ENCODE results near the gene THSD7A.

THSD7A gene, protein sequence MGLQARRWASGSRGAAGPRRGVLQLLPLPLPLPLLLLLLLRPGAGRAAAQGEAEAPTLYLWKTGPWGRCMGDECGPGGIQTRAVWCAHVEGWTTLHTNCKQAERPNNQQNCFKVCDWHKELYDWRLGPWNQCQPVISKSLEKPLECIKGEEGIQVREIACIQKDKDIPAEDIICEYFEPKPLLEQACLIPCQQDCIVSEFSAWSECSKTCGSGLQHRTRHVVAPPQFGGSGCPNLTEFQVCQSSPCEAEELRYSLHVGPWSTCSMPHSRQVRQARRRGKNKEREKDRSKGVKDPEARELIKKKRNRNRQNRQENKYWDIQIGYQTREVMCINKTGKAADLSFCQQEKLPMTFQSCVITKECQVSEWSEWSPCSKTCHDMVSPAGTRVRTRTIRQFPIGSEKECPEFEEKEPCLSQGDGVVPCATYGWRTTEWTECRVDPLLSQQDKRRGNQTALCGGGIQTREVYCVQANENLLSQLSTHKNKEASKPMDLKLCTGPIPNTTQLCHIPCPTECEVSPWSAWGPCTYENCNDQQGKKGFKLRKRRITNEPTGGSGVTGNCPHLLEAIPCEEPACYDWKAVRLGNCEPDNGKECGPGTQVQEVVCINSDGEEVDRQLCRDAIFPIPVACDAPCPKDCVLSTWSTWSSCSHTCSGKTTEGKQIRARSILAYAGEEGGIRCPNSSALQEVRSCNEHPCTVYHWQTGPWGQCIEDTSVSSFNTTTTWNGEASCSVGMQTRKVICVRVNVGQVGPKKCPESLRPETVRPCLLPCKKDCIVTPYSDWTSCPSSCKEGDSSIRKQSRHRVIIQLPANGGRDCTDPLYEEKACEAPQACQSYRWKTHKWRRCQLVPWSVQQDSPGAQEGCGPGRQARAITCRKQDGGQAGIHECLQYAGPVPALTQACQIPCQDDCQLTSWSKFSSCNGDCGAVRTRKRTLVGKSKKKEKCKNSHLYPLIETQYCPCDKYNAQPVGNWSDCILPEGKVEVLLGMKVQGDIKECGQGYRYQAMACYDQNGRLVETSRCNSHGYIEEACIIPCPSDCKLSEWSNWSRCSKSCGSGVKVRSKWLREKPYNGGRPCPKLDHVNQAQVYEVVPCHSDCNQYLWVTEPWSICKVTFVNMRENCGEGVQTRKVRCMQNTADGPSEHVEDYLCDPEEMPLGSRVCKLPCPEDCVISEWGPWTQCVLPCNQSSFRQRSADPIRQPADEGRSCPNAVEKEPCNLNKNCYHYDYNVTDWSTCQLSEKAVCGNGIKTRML (N-terminal part only)

DNA sequence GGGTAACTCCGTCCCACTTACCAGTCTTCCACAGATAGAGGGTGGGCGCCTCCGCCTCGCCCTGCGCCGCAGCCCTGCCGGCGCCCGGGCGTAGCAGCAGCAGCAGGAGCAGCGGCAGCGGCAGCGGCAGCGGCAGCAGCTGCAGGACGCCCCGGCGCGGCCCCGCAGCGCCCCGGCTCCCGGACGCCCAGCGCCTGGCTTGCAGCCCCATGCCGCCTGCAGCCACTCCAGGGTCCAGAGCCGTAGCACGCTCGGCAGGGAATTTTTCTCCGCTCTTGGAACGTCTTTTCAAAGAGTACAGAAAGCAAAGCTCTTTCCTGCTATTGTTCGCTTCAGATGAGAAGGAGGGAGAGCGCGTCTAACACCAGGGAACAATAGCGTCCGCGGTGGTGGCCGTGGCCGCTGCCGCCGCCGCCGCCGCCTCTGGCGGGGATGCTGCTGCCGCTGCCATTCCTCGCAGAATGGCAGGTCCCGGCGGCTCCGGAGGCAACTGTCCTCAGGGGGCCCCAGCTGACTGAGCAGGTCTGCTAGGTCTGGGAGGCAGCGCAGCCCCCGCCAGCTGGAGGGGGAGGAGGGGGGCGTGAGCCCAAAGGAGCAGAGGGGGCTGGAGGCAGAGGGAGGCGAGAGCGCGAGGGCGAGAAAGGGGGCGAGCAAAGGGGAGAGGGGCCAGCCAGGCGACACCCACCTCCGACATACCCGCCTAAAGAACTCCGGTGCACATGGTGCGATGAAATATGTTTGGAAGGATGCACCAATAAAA, at the start of gene THSD7A:
Gene THSD7A (minus strand): TSS at position 463 of the 760 bp plus-strand sequence. CDS start 252 bp downstream, at position 211.
- DNase-seq, result peak in 10 of 14 donors; percentile 12 to 77 (median 33)

DNA sequence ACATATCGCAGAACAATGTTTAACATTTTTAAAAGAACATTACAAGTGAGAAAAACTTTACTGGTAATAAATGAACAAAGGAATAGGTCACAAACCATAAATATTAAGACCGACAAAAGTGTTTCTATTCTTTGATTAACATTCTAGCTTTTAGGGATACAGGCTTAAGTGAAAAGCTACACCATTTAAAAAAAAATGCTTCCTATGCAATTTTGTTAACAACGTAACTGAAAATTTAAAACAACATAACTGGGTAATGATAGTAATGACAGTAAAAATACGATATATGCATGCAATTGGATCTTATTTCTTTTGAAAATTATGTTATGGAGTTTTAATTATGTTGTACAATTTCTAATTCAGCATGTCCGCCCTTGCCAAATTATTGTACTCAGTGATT, 49.7 kb upstream of the THSD7A start:
- DNase-seq, result no peak

DNA sequence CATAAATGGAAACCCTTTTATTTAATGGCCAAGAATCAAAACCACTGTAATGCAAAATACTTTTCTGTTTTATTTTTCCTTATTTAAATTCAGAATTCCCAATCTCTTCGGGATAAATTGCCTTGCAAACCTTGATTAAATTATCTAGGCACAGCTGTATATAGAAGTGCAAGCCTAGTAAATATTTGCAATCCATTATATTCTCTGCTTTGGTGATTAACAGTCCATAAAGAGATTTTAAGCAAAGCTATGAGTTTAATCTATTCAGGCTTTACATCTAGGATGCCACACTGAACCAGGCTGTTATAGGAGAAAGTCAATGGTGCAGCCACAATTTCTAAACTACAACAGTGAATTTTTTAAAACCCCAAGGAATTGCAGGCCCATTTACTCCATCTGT, 43.6 kb upstream of the THSD7A start:
- DNase-seq, result no peak

DNA sequence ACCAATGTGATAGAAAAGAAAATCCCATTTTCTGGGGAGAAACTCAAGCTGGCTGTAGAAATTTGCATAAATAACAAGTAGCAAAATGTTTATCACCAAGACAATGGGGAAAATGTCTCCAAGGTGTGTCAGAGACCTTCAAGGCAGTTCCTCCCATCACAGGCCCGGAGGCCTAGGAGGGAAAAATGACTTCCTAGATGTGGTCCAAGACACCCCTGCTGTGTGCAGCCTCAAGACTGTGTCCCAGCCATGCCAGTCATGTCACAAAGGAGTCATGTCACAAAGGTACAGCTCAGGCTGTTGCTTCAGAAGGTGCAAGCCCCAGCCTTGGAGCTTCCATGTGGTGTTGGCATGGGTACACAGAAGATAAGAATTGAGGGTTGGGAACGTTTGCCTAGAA, 33.7 kb upstream of the THSD7A start:
- DNase-seq, result no peak

GRCh38 chr7:11858622-11859302, 26.8 kb upstream of the THSD7A start:
- DNase-seq, result no peak

DNA sequence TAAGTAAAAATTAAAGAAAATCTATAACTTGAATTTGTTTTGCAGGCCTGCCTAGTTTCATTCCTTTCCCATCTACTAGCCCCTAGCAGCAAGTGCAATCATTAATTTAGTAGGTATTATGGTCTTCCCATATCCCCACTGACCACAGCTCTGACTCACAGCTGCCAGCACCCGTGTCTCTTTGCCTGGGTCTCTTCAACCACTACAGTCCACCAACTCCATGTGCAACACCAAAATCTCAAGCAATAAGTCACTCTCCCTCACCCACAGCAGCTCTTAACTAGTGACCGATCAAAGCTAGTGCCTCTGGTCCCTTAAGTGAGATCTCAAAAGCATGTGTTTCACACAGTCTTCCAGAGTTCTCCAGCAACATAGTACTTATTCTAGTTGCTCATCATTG, 26.0 kb upstream of the THSD7A start:
- no peak for DNase-seq

DNA sequence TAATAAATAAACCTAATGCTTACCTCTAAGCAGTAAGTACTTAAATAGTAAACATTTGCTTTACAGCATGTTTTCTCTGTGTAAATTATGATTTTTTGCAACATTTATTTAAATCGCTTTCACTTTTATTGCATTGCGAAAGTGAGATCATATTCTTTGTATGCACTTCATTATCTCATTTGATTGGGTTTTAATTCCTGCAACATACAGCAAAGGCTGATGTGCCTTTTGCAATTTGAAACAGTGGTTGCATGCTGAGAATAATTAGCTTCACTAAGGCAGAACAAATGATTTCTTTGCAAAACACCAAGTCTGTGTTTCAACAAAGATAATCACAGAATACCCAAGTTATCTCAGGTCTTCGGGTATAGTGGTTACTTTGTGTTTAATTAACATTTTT, 16.3 kb upstream of the THSD7A start:
- DNase-seq, result no peak

DNA sequence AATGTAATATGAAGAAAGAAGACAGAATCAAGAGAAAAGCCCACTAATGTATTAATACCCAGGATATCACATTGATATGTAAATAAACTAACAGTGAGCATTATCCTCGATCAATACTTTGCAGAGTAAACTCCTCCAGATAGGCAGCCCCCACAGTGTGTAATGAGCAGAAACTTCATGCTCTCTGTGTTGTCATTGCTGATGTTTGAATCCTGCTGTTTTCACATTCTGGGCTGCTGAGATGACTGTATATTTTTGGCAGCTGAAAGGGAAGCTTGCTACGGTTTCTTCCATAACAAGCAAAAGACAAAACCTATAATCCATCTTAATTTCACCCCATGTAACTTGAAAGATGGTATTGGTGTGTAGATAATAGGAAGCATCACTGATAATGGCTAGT, 15.3 kb upstream of the THSD7A start:
- no peak for DNase-seq

DNA sequence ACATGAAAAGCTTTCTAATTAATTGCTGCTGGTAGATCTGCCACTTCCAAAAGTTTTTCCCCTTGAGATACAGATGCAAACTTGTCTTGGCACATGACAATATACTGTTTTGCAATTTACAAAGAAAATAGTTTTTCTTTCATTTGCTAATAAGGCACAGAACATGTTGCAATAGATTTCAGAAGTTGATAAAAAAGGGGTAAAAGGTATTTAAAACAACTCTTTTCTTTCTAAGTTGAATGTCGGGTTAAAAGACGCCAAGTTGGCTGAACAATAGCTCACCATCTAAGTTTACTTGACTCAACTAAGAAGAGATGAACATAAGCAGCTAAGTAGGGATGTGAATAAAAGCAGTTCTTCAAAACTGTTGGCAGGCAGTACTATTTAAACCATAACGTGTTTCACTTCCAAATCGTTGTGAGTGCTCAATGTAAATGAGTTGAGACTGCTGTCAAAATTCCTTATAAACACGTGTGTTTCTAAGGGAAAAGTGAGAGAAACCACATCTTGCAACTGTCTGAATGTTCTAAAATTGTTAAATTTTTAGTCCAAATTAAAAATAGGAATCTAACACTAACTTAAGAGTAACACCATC, 14.5 kb upstream of the THSD7A start:
- DNase-seq, result no peak

DNA sequence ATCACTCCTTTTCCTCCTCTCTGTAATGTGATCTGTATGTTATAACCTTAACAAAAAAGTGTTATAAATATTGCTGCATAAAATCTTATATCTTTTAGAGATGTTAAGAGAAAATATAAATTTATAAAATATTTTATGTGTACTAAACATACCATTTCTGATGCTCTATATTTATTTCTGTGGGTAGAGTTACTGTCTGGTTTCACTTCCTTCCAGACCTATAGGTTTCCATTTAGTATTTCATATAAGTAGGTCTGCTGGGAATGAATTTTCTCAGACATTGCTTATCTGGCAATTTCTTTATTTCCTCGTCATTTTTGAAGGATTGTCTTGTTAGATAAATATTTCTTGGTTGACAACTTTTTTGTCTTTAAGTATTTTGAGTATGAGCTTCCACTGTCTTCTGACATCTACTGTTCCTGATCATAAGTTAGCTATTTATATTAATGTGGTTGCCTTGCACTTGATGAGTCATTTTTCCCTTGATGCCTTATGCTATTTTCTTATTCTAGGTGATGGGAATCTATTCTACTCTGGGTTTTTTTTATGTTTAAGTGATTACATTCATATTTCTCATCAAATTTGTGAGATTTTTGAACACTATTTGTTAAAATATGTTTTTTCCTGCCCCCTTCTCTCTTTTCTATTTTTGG, 11.2 kb upstream of the THSD7A start:
- DNase-seq, result no peak

DNA sequence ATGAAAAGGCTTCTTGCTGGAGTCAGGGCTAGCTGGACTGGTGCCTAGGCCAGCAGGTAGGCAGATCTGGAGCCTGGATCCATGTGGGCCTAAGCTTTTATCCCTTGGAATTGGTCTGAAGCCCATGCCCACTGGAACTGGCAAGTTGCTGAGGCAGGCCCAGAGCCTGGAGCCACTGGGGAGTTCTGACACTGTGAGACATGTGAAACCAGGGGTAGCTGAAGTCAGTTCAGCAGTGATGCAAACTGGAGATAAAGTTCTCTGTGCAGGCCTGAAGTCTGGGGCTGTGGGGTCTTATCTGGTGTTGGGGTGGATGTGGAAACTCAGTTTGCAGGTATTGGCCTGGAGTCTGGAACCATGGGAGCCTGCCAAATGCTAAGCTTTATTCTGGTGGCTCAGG, 9.7 kb upstream of the THSD7A start:
- no peak for DNase-seq

- no peak for DNase-seq
These were observed 3.3 kb upstream of the THSD7A start for GRCh38 chr7:11835260-11835659.

DNA sequence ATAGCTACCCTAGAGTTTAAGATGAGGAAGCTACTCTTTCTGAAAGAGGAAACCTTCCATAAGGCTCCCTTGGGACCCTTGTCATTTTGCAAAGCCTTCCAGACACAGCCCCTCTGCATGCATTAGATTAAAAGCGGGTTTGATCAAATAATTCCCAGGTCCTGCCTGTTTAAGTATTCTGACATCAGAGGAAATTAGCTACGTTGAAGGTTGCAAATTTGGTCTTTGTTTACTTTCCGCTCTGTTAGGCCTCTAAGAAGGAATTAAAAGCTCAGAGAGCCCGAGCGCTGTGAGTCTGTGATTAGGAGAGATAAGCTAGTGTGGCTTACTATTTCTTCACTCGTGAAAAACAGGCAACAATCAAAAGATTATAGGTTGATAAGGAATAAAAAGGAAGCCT, 1.4 kb upstream of the THSD7A start:
- DNase-seq, result no peak

GRCh38 chr7:11831156-11831735, 752 bp downstream of the THSD7A start:
- DNase-seq, result peak in 1 of 14 donors; percentile 56

DNA sequence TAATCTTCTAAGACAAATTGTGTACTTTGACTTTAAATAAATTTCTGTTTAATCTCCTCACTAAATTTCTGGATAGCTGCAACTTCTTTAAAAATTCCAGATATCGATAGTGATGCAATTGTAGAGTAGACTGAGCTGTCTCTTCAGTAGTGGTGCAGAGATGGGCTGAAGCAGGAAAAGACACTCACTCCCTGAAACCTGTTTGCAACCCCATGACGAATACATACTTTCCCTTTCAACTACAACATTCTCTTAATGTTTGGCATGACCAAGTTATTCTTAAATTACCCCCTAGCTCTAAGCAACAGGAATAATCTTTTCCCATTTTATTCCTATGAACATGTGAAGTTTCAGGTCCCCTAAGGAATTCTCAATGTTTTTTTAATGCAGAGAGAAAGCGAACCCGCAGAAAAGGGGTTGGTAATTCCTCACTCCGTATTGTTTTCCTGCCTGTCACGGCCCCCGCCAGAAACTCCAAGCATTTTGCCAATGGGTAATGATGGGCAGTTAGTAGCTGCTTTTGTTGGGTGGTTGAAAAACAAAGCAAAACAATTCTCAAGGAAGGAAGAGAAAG, 1.3 kb downstream of the THSD7A start:
- no peak for DNase-seq

- no peak for DNase-seq
These were observed 2.0 kb downstream of the THSD7A start for GRCh38 chr7:11829954-11830353.

GRCh38 chr7:11819947-11820346, 12.1 kb downstream of the THSD7A start:
- no peak for DNase-seq

DNA sequence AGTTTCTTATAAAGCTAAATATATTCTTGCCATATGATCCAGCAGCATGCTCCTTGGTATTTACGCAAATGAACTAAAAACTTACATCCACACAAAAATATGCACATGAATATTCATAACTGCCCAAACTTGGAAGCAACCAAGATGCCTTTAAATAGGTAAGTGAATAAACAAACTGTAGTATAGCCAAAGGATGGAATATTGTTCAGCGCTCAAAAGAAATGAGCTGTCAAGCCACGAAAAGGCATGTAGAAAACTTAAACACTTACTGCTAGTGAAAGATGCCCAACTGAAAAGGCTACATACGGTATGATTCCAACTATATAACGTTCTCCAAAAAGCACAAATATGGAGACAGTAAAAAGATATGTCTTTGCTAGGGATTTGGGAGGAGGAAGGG, 12.7 kb downstream of the THSD7A start:
- no peak for DNase-seq

DNA sequence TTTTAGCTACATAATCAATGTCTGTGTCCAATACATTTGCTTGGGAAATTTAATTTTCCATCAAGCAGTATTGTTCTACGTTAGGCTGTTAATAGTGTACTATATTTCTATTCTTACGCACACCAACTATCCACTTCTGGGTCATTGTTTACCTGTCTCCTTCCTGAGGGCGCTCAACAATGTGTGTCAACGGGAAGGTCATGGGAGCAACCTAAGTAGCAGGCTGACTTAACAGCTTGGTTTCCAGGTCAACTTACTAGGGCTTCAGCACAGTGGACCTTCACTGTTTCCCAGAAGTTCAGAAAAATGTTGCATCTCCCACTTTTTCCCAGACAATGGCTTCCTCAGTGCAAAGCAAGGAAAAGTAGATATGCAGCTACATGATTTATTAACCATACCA, 13.7 kb downstream of the THSD7A start:
- no peak for DNase-seq
